ENCODE data around the gene LRRC4C. TPM values are rescaled to one million over a fixed set of nuclear protein-coding genes. Genes with fewer than 3 reads are reported as not detected.

Gene LRRC4C
- total RNA-seq, 2 experiments from 2014 or later: not detected

- Histone ChIP-seq H3K27ac (ENCODE audit: low read depth in 1 of 2, low read length in 2 of 2) (no peak overlapping the region), H3K36me3 (ENCODE audit: insufficient read depth, low read length) (no peaks in the 10 kb centered on the region), H3K4me3 (ENCODE audit: low read length) (no peak overlapping the region), H3K27me3 (ENCODE audit: control insufficient read depth in 1 of 2, insufficient read depth in 2 of 2, low read length in 2 of 2) (no peaks in the 10 kb centered on the region), H3K9me3 (ENCODE audit: control insufficient read depth in 1 of 2, insufficient read depth in 1 of 2, low read length in 2 of 2) (peaks cover 5 to 20% of the 10 kb centered on the region in 2 experiments), H3K4me1 (ENCODE audit: insufficient read depth, low read length) (no peaks in the 10 kb centered on the region)
- intact Hi-C loops (cut with DNase I, micrococcal nuclease): no loop called here
- no peak overlapping the region for H3K4me3 Mint-ChIP-seq
- TF ChIP-seq CTCF (IDR thresholded peaks at IDR 0.05): no peak
- H3K27me3 Mint-ChIP-seq: no peaks in the 10 kb centered on the region
- peaks cover 19% of the 10 kb centered on the region for H3K9me3 Mint-ChIP-seq
- ATAC-seq (ENCODE audit: poor library complexity): no peak
- H3K27ac Mint-ChIP-seq: no peak overlapping the region
- CTCF ChIA-PET: no interaction called here
- POLR2A ChIA-PET: interaction anchor here (0.7 kb wide), 1 partner anchor 302 kb away, joined by 3 read pairs; no protein-coding TSS in a partner anchor
- no peaks in the 10 kb centered on the region for H3K4me1 Mint-ChIP-seq (ENCODE audit: low read depth)
- no peak for DNase-seq
- no peaks in the 10 kb centered on the region for H3K36me3 Mint-ChIP-seq (ENCODE audit: low read depth)
Observed at GRCh38 chr11:41246399-41246745, 213.1 kb downstream of the LRRC4C start.

- Histone ChIP-seq H3K9me3 (ENCODE audit: control insufficient read depth in 1 of 2, insufficient read depth in 1 of 2, low read length in 2 of 2) (peaks cover 5 to 20% of the 10 kb centered on the region in 2 experiments), H3K27me3 (ENCODE audit: control insufficient read depth in 1 of 2, insufficient read depth in 2 of 2, low read length in 2 of 2) (no peaks in the 10 kb centered on the region), H3K4me3 (ENCODE audit: low read length) (no peak overlapping the region), H3K4me1 (ENCODE audit: insufficient read depth, low read length) (no peaks in the 10 kb centered on the region), H3K36me3 (ENCODE audit: insufficient read depth, low read length) (no peaks in the 10 kb centered on the region), H3K27ac (ENCODE audit: low read depth in 1 of 2, low read length in 2 of 2) (no peak overlapping the region)
- Mint-ChIP-seq H3K9me3 (peaks cover 19% of the 10 kb centered on the region), H3K27ac (no peak overlapping the region), H3K4me1 (ENCODE audit: low read depth) (no peaks in the 10 kb centered on the region), H3K27me3 (no peaks in the 10 kb centered on the region), H3K4me3 (no peak overlapping the region), H3K36me3 (ENCODE audit: low read depth) (no peaks in the 10 kb centered on the region)
- ATAC-seq (ENCODE audit: poor library complexity) (no peak), DNase-seq (peak in 1 of 14 experiments; percentile 3)
- no peak for TF ChIP-seq CTCF (IDR thresholded peaks at IDR 0.05)
- ChIA-PET POLR2A (interaction anchor here (0.7 kb wide), 1 partner anchor 302 kb away, joined by 3 read pairs; no protein-coding TSS in a partner anchor), CTCF (no interaction called here)
- intact Hi-C loops (cut with DNase I, micrococcal nuclease): no loop called here
Observed at GRCh38 chr11:41245704-41246398, 213.6 kb downstream of the LRRC4C start.

- DNase-seq (no peak), ATAC-seq (ENCODE audit: poor library complexity) (no peak)
- no peaks in the 10 kb centered on the region for H3K4me1 ChIP-seq (ENCODE audit: insufficient read depth, low read length)
- H3K4me3 ChIP-seq (ENCODE audit: low read length): no peak overlapping the region
- H3K9me3 ChIP-seq (ENCODE audit: control insufficient read depth in 1 of 2, insufficient read depth in 1 of 2, low read length in 2 of 2): peaks cover 5 to 20% of the 10 kb centered on the region in 2 experiments
- H3K36me3 ChIP-seq (ENCODE audit: insufficient read depth, low read length): no peaks in the 10 kb centered on the region
- TF ChIP-seq CTCF (IDR thresholded peaks at IDR 0.05): no peak
- ChIA-PET CTCF (no interaction called here), POLR2A (no interaction called here)
- no peak overlapping the region for H3K27ac Mint-ChIP-seq
- intact Hi-C loops (cut with DNase I, micrococcal nuclease): no loop called here
- no peak overlapping the region for H3K27ac ChIP-seq (ENCODE audit: low read depth in 1 of 2, low read length in 2 of 2)
- H3K27me3 ChIP-seq (ENCODE audit: control insufficient read depth in 1 of 2, insufficient read depth in 2 of 2, low read length in 2 of 2): no peaks in the 10 kb centered on the region
- no peaks in the 10 kb centered on the region for H3K4me1 Mint-ChIP-seq (ENCODE audit: low read depth)
- peaks cover 21% of the 10 kb centered on the region for H3K9me3 Mint-ChIP-seq
- H3K4me3 Mint-ChIP-seq: no peak overlapping the region
- H3K27me3 Mint-ChIP-seq: no peaks in the 10 kb centered on the region
- H3K36me3 Mint-ChIP-seq (ENCODE audit: low read depth): no peaks in the 10 kb centered on the region
Observed at GRCh38 chr11:41245184-41245583, 214.3 kb downstream of the LRRC4C start.

Data from CD4-positive, alpha-beta T cell (primary cell).